GM18507 (cell line): ENCODE data around the gene MT1A.
A peak's percentile ranks its signal among the peaks of the same experiment; 100 is the strongest.

Experiments used
- DNase-seq: peaks from one replicate; pipeline ENCODE4 v3.0.0; 2011; ENCODE audit warnings: low read depth; ENCODE audit not compliant: insufficient read length; ENCODE audit errors: extremely low spot score
- FAIRE-seq: peaks from 2 replicates; lab custom pipeline; 2011; peaks lifted over from hg19 to GRCh38; lab: Jason Lieb, UNC

The MT1A gene

GRCh38 chr16:56628486-56629350, 9.7 kb upstream of the MT1A start:
- FAIRE-seq (no peak), DNase-seq (no peak)

GRCh38 chr16:56629531-56629930, 8.9 kb upstream of the MT1A start:
- FAIRE-seq (no peak), DNase-seq (no peak)

GRCh38 chr16:56630134-56630533, 8.3 kb upstream of the MT1A start:
- peak; percentile 30 for DNase-seq
- peak; percentile 80 for FAIRE-seq

GRCh38 chr16:56631197-56631596, 7.3 kb upstream of the MT1A start:
- DNase-seq (no peak), FAIRE-seq (no peak)

- FAIRE-seq: no peak
- no peak for DNase-seq
These were observed 6.7 kb upstream of the MT1A start for GRCh38 chr16:56631832-56632155.

GRCh38 chr16:56632156-56632847, 6.2 kb upstream of the MT1A start, which contains the start of gene MT1M:
Gene MT1M (plus strand): TSS chr16:56632659. CDS start chr16:56632732, 73 bp downstream.
- no peak for DNase-seq

GRCh38 chr16:56632848-56633365, 5.6 kb upstream of the MT1A start:
- DNase-seq (no peak), FAIRE-seq (no peak)

More at GRCh38 chr16:56632156-56632847, 6.2 kb upstream of the MT1A start, which contains the start of gene MT1M:
- FAIRE-seq: no peak

GRCh38 chr16:56633535-56633934, 4.9 kb upstream of the MT1A start:
- DNase-seq: no peak
- no peak for FAIRE-seq

- FAIRE-seq: no peak
These were observed 3.6 kb upstream of the MT1A start for GRCh38 chr16:56634715-56635440.

GRCh38 chr16:56635441-56635967, 3.0 kb upstream of the MT1A start:
- FAIRE-seq (no peak), DNase-seq (no peak)

More at GRCh38 chr16:56634715-56635440, 3.6 kb upstream of the MT1A start:
- DNase-seq: no peak

- no peak for FAIRE-seq
- no peak for DNase-seq
These were observed 1.7 kb upstream of the MT1A start for GRCh38 chr16:56636616-56637413.

GRCh38 chr16:56639045-56639444, 579 bp downstream of the MT1A start:
- FAIRE-seq (no peak), DNase-seq (no peak)

GRCh38 chr16:56640076-56640475, 1.6 kb downstream of the MT1A start:
- FAIRE-seq (no peak), DNase-seq (no peak)

GRCh38 chr16:56641166-56641565, 2.7 kb downstream of the MT1A start:
- no peak for FAIRE-seq
- no peak for DNase-seq

GRCh38 chr16:56643080-56643778, 4.8 kb downstream of the MT1A start:
- no peak for FAIRE-seq
- no peak for DNase-seq

GRCh38 chr16:56643833-56644232, 5.4 kb downstream of the MT1A start:
- DNase-seq (no peak), FAIRE-seq (no peak)

GRCh38 chr16:56645311-56645710, 6.8 kb downstream of the MT1A start:
- DNase-seq: no peak
- no peak for FAIRE-seq

- DNase-seq (no peak), FAIRE-seq (no peak)
These were observed 7.4 kb downstream of the MT1A start for GRCh38 chr16:56645838-56646237.
